SKM-1 (cell line): ENCODE results near the gene ADH7.

Source experiments
- DNase-seq: peaks from one replicate; lab custom pipeline; 2025; ENCODE audit not compliant: unreplicated experiment; lab: John Stamatoyannopoulos, UW

The ADH7 gene

DNA sequence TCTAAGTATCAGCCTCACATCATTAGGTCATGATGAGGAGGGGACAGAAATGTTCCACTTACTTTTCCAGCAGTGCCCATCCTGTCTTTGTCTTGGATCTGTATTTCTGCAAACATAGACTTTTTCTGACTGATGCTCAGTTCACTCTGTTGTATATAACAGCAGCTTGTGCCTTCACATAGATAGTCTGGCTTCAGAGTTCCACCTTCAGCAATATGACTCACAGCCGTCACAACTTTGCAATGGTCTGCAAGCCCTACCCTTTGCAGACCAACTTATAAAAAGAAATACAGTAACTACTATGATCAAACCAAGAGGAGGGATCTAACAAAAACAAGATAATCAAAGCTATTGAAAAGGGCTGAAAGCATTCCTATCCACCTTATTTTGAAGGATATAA is at the start of gene ADH7:
Gene ADH7 (minus strand): TSS at position 189 of the 400 bp plus-strand sequence. CDS start 109 bp downstream, at position 80.
- no peak for DNase-seq

DNA sequence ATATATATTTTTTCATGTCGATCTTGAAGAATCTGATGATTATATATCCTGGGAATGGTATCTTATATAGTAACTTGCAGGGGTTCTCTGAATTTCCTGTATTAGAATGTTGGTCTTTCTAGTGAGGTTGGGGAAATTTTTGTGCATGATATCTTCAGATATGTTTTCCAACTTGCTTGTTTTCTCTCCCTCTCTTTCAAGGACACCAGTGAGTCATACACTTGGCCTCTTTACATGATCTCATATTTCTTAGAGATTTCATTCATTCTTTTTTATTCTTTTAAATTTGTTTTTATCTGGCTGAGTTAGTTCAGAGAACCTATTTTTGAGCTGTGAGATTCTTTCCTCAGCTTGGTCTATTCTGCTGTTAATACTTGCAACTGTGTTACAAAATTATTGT is 48.5 kb upstream of the ADH7 start:
- no peak for DNase-seq

DNA sequence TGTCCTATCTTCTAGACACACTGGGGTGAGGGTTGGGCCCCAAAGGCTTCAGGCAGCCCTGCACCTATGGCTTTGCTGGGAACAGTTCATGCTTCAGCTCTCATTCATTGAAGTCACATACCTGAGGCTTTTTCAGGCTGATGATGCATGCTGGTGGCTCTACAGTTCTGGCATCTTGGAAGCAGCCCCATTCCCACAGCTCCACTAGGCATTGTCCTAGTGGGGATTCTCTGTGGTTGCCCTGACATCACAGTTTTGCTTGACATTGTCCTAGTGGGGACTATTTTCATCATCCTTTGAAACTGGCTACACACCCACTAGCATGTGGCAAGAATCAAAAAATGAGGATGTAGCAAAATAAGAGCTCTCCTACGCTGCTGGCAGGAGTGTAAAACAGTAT is 38.0 kb upstream of the ADH7 start:
- no peak for DNase-seq

DNA sequence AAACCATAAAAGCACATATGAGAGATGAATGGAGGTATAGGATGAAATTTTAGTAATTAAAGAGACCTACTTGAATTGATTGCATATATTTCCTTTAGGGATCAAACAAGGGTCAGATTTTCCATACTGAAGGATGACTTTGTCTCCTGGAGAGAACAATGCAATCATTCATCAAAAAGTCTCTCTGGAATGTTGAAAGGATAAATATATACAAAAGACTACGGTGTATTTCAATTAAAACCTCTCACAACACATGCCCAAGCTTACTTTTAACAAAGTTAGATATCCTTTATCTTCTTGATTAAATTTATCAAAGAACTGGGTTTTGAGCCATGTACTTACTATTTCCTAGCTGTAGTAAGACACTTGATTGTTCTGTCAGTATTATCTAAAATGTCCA is 36.8 kb upstream of the ADH7 start:
- DNase-seq, result no peak

DNA sequence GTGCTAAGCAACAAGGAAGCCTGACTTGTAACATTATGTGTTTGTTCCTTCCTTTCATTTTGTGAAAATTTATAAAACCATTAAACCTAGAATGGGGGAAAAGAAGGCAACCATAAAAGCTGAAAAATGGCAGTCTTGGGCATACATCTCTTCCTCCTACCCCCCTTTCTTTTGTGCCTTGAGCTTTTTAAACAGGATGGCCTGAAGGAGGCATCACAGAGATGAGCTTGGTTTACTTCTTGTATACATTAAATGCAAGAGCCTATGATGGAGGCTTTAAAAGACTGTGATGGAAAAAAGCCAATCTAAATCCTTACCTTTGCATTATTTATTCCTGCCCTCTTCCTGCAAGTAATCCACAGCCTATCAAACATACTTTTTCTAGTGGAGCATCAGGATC is 36.2 kb upstream of the ADH7 start:
- DNase-seq, result no peak

DNA sequence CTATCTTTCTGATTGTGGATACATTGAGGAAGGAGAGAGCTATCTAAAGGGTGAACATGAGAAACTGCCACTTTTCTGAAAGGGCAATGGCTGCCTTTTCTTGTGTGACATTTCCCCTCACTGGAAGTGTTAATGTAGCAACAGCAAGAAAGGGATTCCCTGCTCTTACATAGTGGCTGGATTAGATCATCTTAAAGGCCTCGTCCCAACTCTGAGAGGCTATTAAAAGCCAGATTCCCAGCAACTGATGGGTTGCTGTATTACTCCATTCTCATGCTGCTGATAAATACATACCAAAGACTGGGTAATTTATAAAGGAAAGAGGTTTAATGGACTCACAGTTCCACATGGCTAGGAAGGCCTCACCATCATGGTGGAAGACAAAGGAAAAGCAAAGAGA is 33.7 kb upstream of the ADH7 start:
- no peak for DNase-seq

DNA sequence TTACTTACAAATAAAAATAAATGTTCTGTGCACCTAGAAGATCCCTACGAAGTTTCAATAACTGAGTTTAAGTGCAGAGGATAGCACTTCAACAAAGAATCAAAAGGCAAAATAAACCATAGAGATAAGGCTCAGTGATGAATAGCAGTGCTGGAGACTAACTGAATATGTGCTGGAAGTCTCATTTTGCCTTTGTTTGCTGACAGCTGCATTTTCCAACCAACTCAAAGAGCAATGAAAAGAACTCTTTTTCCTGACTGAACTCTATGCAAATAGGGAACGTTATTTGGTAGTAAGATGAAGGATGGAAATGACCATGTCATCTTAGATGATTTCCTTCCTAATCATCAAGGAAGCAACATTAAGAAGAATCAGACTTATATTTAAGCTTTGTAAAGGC is 32.7 kb upstream of the ADH7 start:
- DNase-seq, result no peak

DNA sequence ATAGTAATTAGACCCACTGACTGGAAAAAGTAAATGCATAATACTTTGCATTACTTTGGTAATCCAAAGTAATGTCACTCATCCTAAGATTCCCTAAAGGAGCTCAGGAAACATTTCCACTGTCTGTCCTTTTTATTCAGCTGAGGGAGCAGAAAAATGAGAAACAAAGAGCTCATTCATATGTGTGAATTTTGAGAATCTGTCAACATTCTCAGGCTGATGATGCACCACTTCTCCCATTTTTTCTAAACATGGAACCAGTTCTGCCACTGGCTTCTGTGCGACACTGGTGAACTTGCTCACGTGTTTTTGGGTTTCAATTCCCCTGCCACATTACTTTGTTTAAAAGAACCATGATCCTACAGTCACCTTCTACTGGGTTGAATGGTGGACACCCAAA is 28.4 kb upstream of the ADH7 start:
- DNase-seq, result no peak

DNA sequence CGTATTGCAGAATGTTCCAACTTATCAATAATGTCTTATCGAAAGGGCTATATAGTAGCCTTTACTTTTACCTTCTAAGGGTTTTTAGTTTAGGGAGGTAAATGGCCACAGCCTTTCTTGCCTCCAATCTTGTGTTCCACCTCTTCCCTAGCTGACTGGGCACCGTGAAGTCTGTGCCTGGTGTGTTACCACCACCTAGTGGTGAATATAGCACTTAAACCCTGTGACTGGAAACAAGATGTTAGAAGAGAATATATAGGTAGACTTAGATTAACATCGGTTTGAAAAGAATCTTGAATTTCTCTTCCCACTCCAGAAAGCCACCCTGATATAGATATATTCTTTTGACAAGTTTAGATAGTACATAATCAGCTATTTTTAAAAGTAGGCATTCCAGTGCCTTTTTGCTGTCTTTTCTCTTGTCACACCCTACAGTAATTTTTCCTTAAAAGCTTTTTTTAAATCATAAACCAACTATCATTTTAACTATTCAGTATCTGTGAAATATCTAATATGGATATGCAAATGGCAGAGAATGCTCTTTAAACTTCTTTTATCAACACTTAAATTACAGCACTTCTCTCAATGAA is 27.8 kb upstream of the ADH7 start:
- DNase-seq, result peak; percentile 36

DNA sequence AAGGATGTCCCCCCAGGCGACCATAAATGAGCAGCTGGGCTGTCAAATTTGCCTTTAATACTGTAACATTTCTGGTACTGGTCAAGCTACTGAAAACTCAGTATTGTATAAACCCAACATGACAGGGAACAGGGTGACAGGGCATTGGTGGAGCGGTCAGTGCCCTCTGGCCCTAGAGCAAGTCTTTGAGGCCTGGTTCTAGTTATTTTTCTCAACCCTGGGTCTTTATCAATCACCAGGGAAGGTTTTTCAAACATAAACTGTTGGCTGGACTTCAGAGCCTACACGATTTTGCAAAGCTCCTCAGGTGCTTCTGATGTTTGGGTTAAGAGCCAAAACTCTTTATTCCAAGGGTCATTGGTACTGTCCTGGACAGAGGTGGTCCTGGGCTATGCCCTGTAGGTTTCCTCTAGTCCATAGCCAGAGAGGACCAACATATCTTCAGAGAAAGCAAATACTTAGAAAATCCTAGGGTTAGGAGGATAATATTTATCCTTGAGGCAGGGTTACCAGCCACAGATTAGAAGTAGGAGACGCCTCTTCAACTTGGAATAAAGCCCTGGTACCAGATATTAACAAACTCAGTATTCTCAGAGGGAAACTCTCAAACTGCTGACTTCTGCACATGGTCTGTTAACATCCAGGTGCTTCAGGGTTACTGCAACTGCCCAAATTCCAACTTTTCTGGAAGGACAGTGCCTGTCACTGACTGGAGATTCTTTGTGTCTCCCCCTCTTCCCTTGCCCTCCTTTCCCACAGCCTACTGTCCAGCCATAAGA is 26.7 kb upstream of the ADH7 start:
- DNase-seq, result no peak

DNA sequence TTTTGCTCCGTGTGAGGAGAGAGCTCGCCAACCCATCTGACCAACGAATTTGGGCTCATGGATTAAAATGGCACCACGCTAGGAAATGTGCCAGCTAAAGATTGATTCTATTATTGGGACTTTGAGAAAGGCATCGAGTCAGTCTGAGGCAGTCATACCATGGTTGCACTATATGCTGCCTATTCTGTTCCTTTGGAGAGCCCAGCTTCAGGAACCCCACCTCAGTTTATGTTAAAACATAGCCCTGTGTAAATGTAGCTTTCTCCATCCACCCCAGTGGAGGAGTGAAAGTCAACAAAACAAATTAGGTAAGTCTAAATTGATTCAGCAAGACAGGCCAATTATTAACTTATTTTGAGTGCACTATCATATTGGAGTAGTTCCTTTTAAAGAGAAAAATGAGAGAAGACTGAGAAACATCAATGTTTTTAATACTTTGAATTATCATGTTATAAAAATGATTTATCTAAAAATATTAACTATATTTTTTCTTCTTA is 24.5 kb upstream of the ADH7 start:
- DNase-seq, result no peak

DNA sequence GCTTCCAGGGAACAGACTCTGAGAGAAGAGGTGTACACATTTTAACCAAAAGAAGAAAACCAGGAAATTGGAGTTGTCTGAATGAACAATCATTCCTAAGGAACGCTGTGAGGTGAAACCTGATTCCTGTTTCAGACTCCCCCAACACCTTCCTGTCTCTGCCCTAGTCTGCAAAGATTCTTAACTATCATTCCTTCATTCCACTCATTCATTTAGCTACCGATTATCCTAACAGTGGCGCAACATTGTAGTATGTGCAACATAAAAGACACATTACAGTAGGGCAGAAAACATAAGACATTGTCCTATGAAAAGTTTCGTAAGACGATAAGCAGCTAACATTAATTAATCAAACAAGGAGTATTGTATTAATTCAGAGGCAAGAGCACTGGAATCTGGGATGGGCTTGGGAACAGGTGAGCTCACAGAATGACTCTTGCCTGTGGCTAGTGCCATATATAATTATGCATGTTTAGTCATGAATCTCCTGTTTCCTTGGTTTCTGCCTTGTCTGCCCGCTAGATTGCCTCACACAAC is 23.8 kb upstream of the ADH7 start:
- DNase-seq, result no peak

DNA sequence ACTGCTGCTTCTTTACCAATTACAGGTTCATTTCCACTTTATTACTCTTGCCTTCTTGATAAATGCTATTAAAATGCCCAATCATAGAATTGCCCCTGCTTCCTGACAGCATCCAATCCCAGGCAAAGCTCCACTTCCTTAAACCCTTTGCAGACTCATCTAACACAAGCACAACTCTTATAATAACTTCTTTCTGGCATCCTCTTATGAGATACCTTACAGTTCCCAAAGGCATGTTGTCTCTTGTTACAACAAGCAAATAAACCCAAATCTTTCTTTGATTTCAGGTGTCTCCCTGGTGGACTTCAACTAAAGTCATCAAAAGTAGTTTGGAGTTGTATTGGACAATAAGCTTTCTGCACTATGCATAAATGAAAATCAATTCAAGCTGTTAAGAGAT is 22.5 kb upstream of the ADH7 start:
- DNase-seq, result no peak

DNA sequence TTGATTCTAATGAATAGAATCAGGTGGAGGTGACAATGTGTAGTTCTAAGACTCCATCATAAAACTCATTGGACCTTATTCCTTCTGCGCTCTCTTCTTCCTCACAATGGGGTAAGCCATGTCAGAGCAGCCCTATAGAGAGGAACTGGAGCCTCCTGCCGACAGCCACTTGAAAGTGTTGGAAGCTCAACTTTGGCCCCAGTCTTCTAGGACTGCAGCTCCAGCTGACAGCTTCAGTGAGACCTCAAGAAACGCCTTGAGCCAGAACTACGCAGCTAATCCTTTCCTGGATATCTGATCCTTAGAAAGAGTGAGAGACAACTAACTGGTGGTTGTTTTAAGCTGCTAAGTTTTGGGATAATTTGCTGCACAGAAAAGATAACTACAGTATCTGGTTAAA is 22.1 kb upstream of the ADH7 start:
- DNase-seq, result no peak

DNA sequence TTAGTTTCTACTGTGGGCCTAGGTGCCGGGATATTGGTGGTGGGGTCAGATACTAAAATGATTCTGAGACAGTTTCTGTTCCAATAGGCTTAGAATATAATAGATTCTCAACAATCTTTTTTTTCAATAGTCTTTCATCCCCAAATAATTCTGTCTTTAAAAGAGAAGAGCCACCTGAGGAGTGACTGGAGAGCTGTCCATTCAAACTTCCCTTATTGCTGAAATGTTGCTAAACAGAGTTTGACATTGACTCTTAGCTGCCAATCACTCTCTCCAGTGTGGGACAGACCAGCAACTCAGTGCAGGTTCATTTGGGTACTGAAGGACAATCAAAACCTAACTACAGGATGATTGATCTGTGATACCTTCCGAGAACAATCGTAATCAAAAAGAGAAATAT is 12.4 kb upstream of the ADH7 start:
- DNase-seq, result no peak

DNA sequence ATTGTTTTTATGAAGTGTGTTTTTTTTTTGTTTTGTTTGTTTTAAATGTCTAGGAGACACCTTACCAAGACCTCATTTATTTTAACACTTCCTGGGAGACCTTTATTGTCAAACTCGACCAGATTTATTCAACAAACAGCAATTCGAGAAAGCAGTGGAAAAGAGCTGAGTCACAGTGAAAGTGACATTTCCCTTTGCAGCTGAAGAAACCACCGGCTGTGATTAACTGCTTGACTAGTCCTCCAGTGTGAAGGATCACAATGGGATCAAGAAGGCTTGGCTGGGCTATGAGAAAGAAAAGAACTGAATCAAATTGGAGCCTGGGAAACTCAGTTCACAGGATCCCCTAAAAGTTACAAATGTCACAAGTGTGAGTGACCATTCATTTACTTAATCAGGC is 11.9 kb upstream of the ADH7 start:
- no peak for DNase-seq

DNA sequence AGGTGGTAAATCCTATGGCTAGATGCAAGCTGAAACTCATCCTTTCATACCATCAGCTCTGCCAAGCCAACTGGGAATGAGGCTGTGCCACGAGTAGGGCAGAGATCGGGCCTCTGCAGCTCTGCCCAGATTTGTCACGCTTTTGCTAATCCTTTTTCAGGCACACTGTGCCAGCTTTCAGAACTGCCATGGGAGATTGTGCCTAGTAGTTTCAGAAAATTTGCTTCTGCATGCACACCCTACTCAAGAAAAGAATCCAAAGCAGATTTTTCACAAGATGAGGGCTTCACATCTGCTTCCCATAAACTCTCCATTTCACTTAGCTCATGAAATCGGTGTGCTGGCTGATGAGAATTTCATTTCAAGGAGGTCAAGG is 3.3 kb upstream of the ADH7 start:
- DNase-seq, result no peak

DNA sequence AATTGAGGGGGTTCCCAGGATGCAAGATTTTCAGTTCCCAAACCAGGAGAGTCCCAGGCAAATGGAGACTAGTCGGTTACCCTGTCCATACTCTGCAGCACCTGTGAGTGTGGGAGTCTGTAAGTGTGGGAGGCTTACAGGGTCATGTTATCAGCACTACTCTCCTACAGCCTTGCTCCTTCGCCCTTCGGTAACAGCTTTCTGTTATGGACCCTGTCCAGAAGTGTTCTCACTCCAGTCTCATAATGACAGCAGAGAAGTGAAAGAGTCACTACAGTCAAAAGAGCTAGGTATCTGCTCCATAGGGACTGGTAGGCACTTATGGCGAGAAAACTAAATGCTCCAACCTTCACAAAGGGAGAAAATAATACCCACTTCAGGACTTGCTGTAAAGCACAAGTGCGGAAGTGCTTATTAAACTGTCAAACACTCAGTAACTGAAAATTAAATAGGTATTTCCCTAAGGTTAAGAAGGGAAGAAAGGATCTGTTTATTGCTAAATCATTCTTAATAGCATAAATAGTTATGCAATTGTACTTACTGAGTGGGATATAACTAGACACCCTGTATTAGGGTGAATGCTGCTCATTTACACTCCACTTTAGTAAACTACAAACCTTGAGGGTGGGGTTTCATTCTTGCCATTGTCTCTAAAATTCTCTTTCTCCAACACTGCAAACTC is 2.7 kb upstream of the ADH7 start:
- no peak for DNase-seq

DNA sequence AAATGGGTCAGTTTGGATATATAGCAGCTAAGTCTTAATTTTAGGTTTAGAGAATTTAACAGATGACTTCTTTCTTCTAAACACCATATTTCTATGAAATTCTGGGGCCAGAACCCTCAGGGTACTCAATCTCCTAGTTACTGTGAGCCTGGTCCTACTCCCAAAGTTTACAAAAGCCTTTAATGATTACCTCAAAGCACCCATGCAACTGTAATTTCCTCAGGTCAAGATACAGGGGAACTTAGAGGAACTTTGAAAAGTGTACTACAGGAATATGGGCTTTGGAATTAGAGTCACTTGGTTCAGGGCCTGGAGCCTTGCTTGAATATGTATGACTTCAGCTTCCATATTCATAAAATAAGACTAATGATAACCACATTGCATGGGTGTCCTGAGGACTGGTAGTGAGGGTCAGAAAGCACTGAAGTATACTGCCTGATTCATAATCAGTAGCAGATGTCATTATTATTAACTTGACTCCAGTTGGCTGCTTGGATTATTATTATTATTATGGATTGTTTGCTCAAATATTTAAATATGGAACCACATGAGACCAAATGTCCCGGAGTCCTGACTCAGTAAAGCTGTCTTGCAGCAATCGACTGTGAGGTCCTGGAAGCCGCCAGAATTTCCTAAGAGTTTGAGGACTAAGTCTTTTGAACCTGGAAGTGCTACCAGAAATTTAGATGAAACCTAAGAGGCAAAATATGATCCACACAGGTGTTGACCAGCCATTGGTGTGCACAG is 2.0 kb upstream of the ADH7 start:
- DNase-seq, result no peak

DNA sequence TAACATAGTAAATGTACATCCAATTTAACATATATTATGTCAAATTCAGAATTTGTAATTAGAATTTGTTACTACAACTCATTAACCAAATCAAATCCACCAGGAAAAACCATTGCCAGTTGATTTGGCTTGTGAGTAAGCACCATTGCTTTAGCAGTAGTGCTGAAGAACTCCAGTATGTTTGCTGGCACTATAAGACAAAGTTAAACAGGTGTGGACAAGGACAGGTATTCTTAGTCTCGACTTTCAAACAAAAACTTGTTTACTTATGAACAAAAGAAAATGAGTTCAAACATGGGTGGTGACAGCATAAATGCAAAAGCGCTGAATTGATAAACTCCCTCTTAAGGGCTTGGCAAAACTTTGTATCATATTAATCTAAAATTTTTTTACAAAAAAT is 1.3 kb upstream of the ADH7 start:
- no peak for DNase-seq

DNA sequence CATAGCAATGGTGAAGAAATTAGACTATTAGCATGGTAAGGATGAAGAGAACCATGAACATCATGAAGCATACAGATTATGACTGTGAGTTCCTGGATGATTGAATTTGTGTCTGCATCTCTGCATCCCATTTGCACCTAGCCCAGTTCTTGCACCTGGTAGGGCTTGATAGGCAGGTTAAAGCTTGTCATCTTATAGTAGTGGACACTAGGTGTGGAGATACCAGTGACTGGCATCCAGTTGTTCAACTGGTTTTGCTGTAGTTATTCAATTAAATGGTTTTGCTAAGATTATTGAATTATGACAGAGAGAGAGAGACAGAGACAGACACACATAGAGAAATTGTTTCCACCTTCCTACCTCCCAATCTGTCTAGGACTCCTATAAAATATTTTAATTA is 5.0 kb downstream of the ADH7 start:
- DNase-seq, result no peak
